Measurements from ENCODE around the gene LSM14A. TPM values are rescaled to one million over a fixed set of nuclear protein-coding genes. Genes with fewer than 3 reads are reported as not detected.
"Not testable (repeated sequence)": the region's sequence is repeated elsewhere in the genome, so short reads cannot be mapped to it uniquely, and the experiment has no call there.

Gene LSM14A
- total RNA-seq, 4 donors from 2014 or later: 51.5 to 110 (median 62.9) TPM

GRCh38 chr19:34165295-34165738, 7.0 kb upstream of the LSM14A start:
- Histone ChIP-seq H3K27me3 (no peaks in the 10 kb centered on the region), H3K36me3 (no peaks in the 10 kb centered on the region), H3K9me3 (no peaks in the 10 kb centered on the region), H3K4me3 (no peak overlapping the region), H3K4me1 (no peaks in the 10 kb centered on the region), H3K27ac (no peak overlapping the region)
- TF ChIP-seq, protein P1, sequence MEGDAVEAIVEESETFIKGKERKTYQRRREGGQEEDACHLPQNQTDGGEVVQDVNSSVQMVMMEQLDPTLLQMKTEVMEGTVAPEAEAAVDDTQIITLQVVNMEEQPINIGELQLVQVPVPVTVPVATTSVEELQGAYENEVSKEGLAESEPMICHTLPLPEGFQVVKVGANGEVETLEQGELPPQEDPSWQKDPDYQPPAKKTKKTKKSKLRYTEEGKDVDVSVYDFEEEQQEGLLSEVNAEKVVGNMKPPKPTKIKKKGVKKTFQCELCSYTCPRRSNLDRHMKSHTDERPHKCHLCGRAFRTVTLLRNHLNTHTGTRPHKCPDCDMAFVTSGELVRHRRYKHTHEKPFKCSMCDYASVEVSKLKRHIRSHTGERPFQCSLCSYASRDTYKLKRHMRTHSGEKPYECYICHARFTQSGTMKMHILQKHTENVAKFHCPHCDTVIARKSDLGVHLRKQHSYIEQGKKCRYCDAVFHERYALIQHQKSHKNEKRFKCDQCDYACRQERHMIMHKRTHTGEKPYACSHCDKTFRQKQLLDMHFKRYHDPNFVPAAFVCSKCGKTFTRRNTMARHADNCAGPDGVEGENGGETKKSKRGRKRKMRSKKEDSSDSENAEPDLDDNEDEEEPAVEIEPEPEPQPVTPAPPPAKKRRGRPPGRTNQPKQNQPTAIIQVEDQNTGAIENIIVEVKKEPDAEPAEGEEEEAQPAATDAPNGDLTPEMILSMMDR (IDR thresholded peaks at IDR 0.05): no peak
- no peak for TF ChIP-seq POLR2A (IDR thresholded peaks at IDR 0.05)
- no peak for DNase-seq
- intact Hi-C loops (cut with DNase I): no loop called here
- 58 to 87% methylated on average over 5 to 8 of the region's 8 CpGs for WGBS, 2 donors

DNA sequence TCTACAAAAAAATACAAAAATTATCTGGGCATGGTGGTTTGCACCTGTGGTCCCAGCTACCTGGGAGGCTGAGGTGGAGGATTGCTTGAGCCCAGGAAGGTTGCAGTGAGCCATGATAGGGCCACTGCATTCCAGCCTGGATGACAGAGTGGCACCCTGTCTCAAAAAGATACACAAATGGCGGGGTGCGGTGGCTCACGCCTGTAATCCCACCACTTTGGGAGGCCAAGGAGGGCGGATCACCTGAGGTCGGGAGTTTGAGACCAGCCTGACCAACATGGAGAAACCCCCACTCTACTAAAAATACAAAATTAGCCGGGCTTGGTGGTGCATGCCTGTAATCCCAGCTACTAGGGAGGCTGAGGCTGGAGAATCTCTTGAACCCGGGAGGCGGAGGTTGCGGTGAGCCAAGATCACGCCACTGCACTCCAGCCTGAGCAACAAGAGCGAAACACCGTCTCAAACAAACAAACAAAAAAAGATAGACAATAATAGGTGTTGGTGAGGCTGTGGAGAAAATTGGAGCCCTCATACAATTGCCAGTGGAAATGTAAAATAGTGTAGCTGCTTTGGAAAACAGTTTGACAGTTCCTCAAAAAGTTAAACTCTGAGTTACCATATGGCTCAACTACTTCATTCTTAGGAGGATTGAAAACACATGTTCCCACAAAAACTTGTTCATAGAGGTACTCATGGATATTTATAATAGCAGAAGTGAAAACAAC, 2.7 kb upstream of the LSM14A start:
- DNase-seq; H3K36me3 ChIP-seq; intact Hi-C loops (cut with DNase I); H3K9me3 ChIP-seq; H3K4me3 ChIP-seq; H3K27ac ChIP-seq; H3K27me3 ChIP-seq: not testable (repeated sequence)
- WGBS, 2 donors: 91 to 94% methylated on average over 11 to 12 of the region's 12 CpGs
- peaks cover 0 to 25% (median 15%) of the 10 kb centered on the region in 3 donors for H3K4me1 ChIP-seq

GRCh38 chr19:34171539-34171876, 796 bp upstream of the LSM14A start:
- peak overlapping the region; percentile 98 to 100 (median 100) for H3K27ac ChIP-seq
- TF ChIP-seq, protein P1 (IDR thresholded peaks at IDR 0.05): no peak
- no peak for TF ChIP-seq POLR2A (IDR thresholded peaks at IDR 0.05)
- H3K9me3 ChIP-seq: no peaks in the 10 kb centered on the region
- H3K4me3 ChIP-seq: peak overlapping the region; percentile 85 to 98 (median 94)
- no peak for DNase-seq
- H3K27me3 ChIP-seq: no peaks in the 10 kb centered on the region
- WGBS, 2 donors: 7 to 11% methylated on average over 9 of the region's 9 CpGs
- peaks cover 4 to 44% (median 28%) of the 10 kb centered on the region in 3 donors for H3K4me1 ChIP-seq
- intact Hi-C loops (cut with DNase I): no loop called here
- H3K36me3 ChIP-seq: no peaks in the 10 kb centered on the region

DNA sequence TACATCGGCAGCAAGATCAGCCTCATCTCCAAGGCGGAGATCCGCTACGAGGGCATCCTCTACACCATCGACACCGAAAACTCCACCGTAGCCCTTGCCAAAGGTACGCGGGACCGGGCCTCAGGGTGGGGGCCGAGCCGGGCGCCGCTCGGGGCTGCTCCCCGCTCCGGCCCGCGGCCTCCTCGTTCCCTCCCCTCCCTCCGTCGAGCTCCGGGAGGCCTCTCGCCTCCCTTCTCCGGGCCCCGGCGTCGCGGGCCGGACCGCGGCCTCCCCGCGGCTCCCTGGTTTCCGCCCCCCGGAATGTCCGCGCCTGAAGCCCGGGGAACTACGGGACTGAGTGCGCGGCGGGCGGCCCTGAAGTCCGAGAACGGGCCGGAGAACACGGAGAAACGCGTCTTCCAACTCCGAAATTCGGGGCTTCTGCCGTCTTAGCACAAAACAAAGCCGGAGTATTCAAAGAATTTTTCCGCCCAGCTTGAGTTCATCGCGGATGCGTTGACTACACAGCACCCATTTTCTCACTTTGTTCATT, 423 bp downstream of the LSM14A start:
- intact Hi-C loops (cut with DNase I): no loop called here
- Histone ChIP-seq H3K27ac (peak overlapping the region; percentile 98 to 100 (median 100)), H3K4me1 (peaks cover 8 to 56% (median 34%) of the 10 kb centered on the region in 3 donors), H3K36me3 (no peaks in the 10 kb centered on the region), H3K9me3 (no peaks in the 10 kb centered on the region), H3K4me3 (peak overlapping the region; percentile 85 to 98 (median 94)), H3K27me3 (no peaks in the 10 kb centered on the region)
- no peak for DNase-seq
- 0 to 1% methylated on average over 6 to 13 of the region's 58 CpGs for WGBS, 2 donors
- TF ChIP-seq POLR2A (IDR thresholded peaks at IDR 0.05): no peak
- TF ChIP-seq, protein P1 (IDR thresholded peaks at IDR 0.05): no peak

- intact Hi-C loops (cut with DNase I): no loop called here
- Histone ChIP-seq H3K27ac (peak overlapping the region; percentile 98 to 100 (median 100)), H3K9me3 (no peaks in the 10 kb centered on the region), H3K36me3 (no peaks in the 10 kb centered on the region), H3K27me3 (no peaks in the 10 kb centered on the region), H3K4me3 (peak overlapping the region; percentile 85 to 98 (median 94)), H3K4me1 (peaks cover 9 to 62% (median 41%) of the 10 kb centered on the region in 3 donors)
- DNase-seq: no peak
- WGBS, 2 donors: 2% methylated on average over 17 to 23 of the region's 23 CpGs
- peak in 1 of 4 donors; percentile 23 for TF ChIP-seq POLR2A (IDR thresholded peaks at IDR 0.05)
- TF ChIP-seq, protein P1 (IDR thresholded peaks at IDR 0.05): peak in 4 of 6 experiments; percentile 8 to 19 (median 16)
Observed at GRCh38 chr19:34173193-34173956, 1.1 kb downstream of the LSM14A start.

DNA sequence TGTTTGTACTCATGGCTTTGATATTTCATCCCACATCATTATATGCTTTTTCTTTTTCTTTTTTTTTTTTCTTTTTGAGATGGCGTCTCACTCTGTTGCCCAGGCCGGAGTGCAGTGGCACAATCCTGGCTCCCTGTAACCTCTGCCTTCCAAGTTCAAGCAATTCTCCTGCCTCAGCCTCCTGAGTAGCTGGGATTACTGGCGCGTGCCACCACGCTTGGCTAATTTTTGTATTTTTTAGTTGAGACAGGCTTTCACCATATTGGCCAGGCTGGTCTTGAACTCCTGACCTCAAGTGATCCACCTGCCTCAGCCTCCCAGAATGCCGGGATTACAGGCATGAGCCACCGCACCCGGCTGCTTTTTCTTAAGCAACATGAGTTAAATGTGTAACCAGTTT, 2.9 kb downstream of the LSM14A start:
- H3K27me3 ChIP-seq; DNase-seq; H3K9me3 ChIP-seq; H3K36me3 ChIP-seq; intact Hi-C loops (cut with DNase I): not testable (repeated sequence)
- 64 to 80% methylated on average over 8 of the region's 8 CpGs for WGBS, 2 donors
- H3K27ac ChIP-seq: peak overlapping the region in 2 of 4 donors; percentile 14 to 23
- peak overlapping the region in 1 of 4 donors; percentile 23 for H3K4me3 ChIP-seq
- peaks cover 9 to 80% (median 55%) of the 10 kb centered on the region in 3 donors for H3K4me1 ChIP-seq
